ENCODE measurements around the gene RAP1GAP2.
"Not testable (repeated sequence)": the region's sequence is repeated elsewhere in the genome, so short reads cannot be mapped to it uniquely, and the experiment has no call there.

The RAP1GAP2 gene

GRCh38 chr17:2996810-2997670 lies 200.8 kb downstream of the RAP1GAP2 start:
- no peak for DNase-seq (ENCODE audit: low spot score)

- DNase-seq (ENCODE audit: low spot score), result not testable (repeated sequence)
These were observed 202.2 kb downstream of the RAP1GAP2 start for GRCh38 chr17:2998469-2998901.

GRCh38 chr17:3002538-3003295 lies 206.5 kb downstream of the RAP1GAP2 start:
- DNase-seq (ENCODE audit: low spot score), result no peak

- DNase-seq (ENCODE audit: low spot score), result no peak
These were observed 207.3 kb downstream of the RAP1GAP2 start for GRCh38 chr17:3003296-3004149.

- DNase-seq (ENCODE audit: low spot score), result peak; percentile 26
These were observed 208.0 kb downstream of the RAP1GAP2 start for GRCh38 chr17:3004150-3004801.

DNA sequence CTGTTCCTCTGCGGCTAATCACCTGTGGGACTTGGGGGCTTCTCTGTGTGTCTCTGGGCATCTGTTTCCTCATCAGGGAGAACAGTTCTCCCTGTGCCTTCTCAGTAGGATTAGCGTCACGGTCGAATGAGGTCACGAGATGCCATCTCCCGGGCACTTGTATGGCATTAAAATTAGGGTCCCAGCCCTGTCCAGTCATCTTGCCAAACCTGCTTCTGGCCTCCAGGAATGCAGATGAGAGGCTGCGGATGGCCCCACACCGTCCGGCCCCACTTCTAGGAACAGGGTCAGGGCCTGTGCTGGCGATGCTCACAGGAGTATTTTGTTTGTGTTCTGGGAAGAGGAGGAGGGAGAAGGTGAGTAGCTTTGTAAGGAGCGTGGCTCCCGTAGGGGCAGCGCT lies 208.7 kb downstream of the RAP1GAP2 start:
- no peak for DNase-seq (ENCODE audit: low spot score)

DNA sequence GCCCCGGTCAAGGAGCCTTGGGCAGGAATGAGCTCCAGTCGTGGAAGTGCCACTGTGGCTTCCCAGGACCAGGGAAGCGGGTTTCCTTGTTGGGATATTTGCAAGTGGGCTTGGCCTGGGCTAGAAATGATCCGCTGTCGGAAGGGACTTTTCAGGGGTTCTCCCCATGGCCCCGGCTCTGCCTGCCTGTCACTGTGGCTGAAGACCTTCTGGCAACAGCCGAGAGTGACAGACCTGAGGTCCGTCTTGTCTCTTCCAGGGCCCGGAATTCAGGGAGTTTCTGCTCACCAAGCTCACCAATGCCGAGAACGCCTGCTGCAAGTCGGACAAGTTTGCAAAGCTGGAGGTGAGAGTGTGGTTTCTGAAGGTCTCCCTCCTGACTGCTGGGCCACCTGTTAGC lies 209.5 kb downstream of the RAP1GAP2 start:
- no peak for DNase-seq (ENCODE audit: low spot score)

DNA sequence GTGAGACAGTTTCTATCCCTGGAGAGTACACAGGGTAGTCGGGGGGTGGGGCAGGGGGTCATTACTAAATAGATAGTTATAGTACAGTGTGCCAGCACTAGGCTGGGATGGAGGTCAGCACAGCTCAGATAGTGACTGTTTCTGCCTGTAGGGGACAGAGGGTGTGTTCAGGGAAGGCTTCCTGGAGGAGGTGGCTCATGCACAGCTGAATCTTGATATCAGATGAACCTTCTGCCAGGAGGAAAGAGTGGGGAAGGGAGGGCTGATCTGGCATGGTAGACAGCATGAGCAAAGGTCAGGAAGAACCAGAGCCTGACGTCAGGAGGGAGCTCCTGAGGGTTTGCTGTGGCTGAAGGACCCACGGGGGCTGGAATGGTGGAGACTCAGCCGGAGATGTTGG lies 210.6 kb downstream of the RAP1GAP2 start:
- no peak for DNase-seq (ENCODE audit: low spot score)

DNA sequence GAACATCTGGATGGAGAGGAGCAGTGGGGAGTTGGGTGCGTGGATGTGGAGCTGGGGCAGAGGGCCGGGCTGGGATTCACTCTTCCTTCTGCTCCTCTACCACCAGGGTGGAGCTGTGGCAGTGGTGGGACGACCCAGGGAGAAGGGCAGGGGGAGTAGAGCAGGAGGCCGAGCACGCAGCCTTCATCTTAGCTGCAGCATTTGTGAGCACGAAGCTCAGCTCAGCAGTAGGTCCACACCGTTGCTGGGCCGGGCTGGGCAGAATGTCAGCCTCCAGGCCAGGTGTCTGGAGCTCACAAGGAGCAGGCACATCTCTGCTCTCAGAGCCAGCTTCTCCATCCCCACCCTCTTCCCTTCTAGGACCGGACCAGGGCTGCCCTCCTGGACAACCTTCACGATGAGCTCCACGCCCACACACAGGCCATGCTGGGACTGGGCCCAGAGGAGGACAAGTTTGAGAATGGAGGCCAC lies 211.4 kb downstream of the RAP1GAP2 start:
- no peak for DNase-seq (ENCODE audit: low spot score)

DNA sequence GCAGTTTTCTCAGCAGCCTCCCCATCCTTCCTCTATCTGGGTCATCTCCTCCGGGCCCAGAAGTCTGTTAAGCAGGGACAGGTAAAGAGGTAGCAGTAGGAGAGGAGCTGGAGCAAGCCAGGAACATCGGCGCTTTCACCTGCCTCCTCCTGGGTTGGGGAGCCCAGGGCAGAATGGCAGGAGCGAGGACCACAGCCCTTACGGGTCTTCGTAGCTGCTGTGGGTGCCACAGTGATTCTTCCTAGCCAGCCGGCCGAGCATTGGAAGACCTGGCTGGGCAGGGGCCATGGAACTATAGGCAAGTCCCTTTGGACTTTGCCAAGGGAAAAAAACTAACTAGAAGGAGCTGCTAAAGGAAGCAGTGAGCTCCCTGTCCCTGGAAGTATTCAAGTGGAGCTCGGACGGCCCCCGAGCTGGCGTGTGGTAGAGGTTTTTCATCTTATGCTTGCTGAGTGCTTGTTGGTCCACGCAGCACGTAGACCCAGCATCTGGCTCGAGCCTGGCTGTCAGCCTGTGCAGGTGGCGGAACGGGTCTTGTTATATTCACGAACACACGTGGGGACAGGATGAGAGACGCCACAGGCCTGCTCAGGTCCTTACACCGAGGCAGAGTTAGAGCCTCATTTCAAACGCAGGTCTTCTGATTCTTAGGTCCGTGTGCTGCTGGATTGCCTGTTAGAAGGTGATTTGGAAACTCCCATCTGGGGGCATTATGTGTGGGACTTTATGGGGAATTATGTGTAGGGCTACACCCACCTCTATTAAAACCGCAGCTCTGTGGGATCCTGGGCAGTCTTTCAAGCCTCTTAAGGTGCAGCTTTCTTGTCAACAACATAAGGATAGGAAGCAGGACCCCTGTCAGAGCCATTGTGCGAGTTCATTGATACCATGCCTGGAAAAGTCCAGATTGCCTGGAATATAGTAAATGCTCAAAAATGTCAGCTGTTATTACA lies 212.4 kb downstream of the RAP1GAP2 start:
- DNase-seq (ENCODE audit: low spot score), result no peak

DNA sequence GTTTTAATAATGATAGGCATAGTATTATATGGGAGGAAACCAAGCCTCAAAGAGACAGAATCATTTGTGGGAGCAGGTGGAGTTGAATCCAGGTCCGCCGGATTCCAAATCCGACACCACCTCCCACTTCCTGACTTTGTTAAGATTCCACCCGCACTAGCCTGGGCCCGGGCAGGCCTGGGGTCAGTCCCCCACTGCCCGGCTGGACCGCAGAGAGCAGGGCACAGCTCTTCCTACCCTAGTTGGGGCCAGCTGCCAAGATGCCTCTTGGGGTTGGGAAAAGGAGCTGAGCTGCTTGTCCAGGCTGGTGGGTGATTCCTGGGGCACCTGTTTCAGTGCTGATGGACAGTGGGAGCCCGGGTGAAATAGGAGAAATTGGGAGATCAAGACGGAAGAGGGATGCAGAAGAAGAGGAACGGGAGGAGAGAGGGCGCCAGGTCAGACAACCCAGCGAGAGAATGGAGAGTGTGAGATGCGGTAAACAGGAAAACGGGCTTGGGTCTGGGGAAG lies 213.2 kb downstream of the RAP1GAP2 start:
- DNase-seq (ENCODE audit: low spot score), result no peak

GRCh38 chr17:3011891-3012290 lies 215.7 kb downstream of the RAP1GAP2 start:
- DNase-seq (ENCODE audit: low spot score), result no peak

GRCh38 chr17:3012926-3013581 lies 216.8 kb downstream of the RAP1GAP2 start:
- DNase-seq (ENCODE audit: low spot score), result peak; percentile 18

- no peak for DNase-seq (ENCODE audit: low spot score)
These were observed 219.7 kb downstream of the RAP1GAP2 start for GRCh38 chr17:3015890-3016289.

DNA sequence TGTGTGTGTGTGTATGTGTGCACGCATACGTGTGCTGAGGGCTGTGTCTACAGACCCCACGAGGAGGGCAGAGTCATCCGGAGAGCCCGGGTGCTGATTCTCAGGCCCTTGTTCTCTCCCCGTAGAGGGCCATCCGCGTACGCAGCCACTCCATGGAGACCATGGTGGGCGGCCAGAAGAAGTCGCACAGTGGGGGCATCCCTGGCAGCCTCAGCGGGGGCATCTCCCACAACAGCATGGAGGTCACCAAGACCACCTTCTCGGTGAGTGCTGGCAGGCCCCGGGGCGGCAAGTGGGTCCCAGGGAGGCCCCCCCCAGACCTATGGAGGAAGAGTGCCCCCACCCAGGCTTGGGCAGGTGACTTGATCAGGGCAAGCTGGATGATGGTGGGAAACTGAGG lies 221.7 kb downstream of the RAP1GAP2 start:
- no peak for DNase-seq (ENCODE audit: low spot score)

DNA sequence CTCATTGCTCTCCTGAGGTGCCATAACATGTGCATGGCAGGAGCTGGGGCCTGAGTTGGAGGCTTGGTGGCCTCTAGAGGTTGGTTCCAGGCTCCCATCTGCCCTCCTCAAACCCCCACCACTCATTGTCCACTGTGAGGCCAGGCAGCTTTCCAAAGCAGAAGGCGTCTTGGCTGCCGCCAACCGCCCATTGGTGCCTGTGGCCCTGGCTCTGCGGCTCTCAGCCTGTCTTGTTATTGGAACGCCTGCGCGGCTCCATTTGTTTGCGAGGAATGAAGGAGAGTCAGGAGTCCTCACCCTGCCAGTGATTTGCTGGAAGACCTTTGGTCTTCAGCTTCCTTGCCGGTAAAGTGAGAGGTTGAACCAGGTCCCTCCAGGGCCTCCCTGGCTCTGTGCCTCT lies 223.5 kb downstream of the RAP1GAP2 start:
- no peak for DNase-seq (ENCODE audit: low spot score)

GRCh38 chr17:3020381-3020780 lies 224.1 kb downstream of the RAP1GAP2 start:
- no peak for DNase-seq (ENCODE audit: low spot score)

DNA sequence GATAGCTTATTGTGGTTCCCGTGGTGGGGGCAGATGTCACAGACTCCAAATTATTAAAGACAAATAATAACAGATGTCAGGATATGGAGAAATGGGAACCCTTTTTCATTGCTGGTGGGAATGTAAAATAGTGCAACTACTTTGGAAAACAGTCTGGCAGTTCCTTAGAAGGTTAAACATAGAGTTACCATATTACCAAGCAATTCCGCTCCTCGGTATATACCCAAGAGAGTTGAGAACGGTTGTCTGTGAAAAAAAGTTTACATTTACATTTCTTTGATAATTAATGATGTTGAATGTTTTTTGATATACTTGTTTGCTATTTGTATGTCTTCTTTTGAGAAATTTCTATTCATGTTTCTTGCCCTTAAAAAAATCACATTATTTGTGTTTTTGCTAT lies 226.0 kb downstream of the RAP1GAP2 start:
- DNase-seq (ENCODE audit: low spot score), result no peak

DNA sequence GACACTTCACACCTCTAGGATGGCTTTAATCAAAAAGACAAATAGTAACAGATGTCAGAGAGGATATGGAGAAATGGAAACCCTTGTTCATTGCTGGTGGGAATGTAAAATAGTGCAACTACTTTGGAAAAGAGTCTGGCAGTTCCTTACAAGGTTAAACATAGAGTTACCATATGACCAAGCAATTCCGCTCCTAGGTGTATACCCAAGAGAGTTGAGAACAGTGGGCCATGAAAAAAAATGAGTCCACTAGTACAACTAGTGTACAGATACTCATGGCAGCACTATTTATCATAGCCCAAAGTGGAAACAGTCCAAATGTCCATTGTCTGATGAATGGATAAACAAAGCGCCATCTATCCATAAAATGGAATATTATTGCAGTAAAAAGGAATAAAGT lies 228.1 kb downstream of the RAP1GAP2 start:
- DNase-seq (ENCODE audit: low spot score), result no peak

All from hematopoietic multipotent progenitor cell treated with erythropoietin and hydrocortisone succinate and interleukin-3 and kit ligand, for 17 days (in vitro differentiated cells).